ENCODE data around the gene ZNF557.

GRCh38 chr19:7104747-7105447 lies 35.4 kb downstream of the ZNF557 start:
- TF ChIP-seq POLR2AphosphoS5 (IDR thresholded peaks at IDR 0.05) = no peak
- no peak for TF ChIP-seq POLR2A (IDR thresholded peaks at IDR 0.05)
- no peak for TF ChIP-seq CTCF (IDR thresholded peaks at IDR 0.05)
